Activated CD8-positive, alpha-beta memory T cell treated with anti-CD3 and anti-CD28 coated beads, Interleukin-2, amount 50 U/mL, for 1 hour (primary cell): Measurements from ENCODE around the gene ZNF487.
A peak's percentile ranks its signal among the peaks of the same experiment; 100 is the strongest.
"Not testable (repeated sequence)": the region's sequence is repeated elsewhere in the genome, so short reads cannot be mapped to it uniquely, and the experiment has no call there.

Experiments
- DNase-seq: peaks from one replicate; pipeline ENCODE4 v3.0.0-alpha.2; 2020; ENCODE audit errors: extremely low read depth

The ZNF487 gene

GRCh38 chr10:43436291-43437140 is at the start of gene ZNF487:
Gene ZNF487 (plus strand): TSS chr10:43437111. CDS start chr10:43475814, 38,703 bp downstream.
- DNase-seq, result peak; percentile 59

GRCh38 chr10:43387678-43388032 is 49.3 kb upstream of the ZNF487 start:
- no peak for DNase-seq

GRCh38 chr10:43389867-43390266 is 47.0 kb upstream of the ZNF487 start:
- DNase-seq, result no peak

GRCh38 chr10:43390333-43390732 is 46.6 kb upstream of the ZNF487 start:
- no peak for DNase-seq

GRCh38 chr10:43390759-43391158 is 46.2 kb upstream of the ZNF487 start:
- no peak for DNase-seq

- DNase-seq, result no peak
These were observed 45.4 kb upstream of the ZNF487 start for GRCh38 chr10:43391496-43391895.

GRCh38 chr10:43392748-43393147 is 44.2 kb upstream of the ZNF487 start:
- DNase-seq, result no peak

GRCh38 chr10:43393186-43393585 is 43.7 kb upstream of the ZNF487 start:
- DNase-seq, result not testable (repeated sequence)

- no peak for DNase-seq
These were observed 43.1 kb upstream of the ZNF487 start for GRCh38 chr10:43393606-43394360.

- DNase-seq, result no peak
These were observed 42.0 kb upstream of the ZNF487 start for GRCh38 chr10:43394868-43395267.

GRCh38 chr10:43395571-43396060 is 41.3 kb upstream of the ZNF487 start:
- DNase-seq, result no peak

- no peak for DNase-seq
These were observed 40.6 kb upstream of the ZNF487 start for GRCh38 chr10:43396061-43396927.

GRCh38 chr10:43396928-43397624 is 39.8 kb upstream of the ZNF487 start:
- no peak for DNase-seq

GRCh38 chr10:43398939-43399319 is 38.0 kb upstream of the ZNF487 start:
- DNase-seq, result no peak

- no peak for DNase-seq
These were observed 37.3 kb upstream of the ZNF487 start for GRCh38 chr10:43399320-43400310.

- no peak for DNase-seq
These were observed 35.3 kb upstream of the ZNF487 start for GRCh38 chr10:43401627-43402026.

- no peak for DNase-seq
These were observed 34.7 kb upstream of the ZNF487 start for GRCh38 chr10:43402176-43402575.

- DNase-seq, result no peak
These were observed 33.9 kb upstream of the ZNF487 start for GRCh38 chr10:43402880-43403452.

- no peak for DNase-seq
These were observed 32.8 kb upstream of the ZNF487 start for GRCh38 chr10:43403911-43404703.
